ENCODE results near the gene RALGAPA2. TPM values are rescaled to one million over a fixed set of nuclear protein-coding genes. Genes with fewer than 3 reads are reported as not detected.
A peak's percentile ranks its signal among the peaks of the same experiment; 100 is the strongest.

The RALGAPA2 gene
- polyA plus RNA-seq, 1 donor from 2014 or later: 21.8 TPM

DNA sequence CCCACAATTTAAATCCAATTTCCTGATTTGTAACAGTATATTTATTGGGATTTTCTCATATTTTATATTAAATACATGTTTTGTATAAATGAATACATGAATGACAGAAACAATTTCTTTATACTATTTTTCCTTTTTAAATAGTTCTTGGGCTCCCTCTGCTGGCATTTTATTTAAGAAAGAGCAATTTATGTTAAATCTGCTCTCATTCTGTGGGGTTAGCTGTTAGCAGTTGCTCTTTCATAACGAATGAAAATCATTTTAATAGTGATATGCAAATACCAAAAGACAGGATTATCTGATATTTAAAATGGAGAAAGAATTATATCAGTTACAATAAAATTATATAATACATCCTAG is 118.3 kb downstream of the RALGAPA2 start:
- H3K9me3 ChIP-seq (ENCODE audit: low read length): no peaks in the 10 kb centered on the region
- no peaks in the 10 kb centered on the region for H3K9me2 ChIP-seq (ENCODE audit: insufficient read depth, low read length)
- H3K9ac ChIP-seq (ENCODE audit: low read length): no peak overlapping the region
- no peaks in the 10 kb centered on the region for H3K79me2 ChIP-seq (replicated peaks; ENCODE audit: insufficient read depth, low read length)
- no peaks in the 10 kb centered on the region for H4K20me1 ChIP-seq (ENCODE audit: insufficient read depth)
- H3K4me2 ChIP-seq (ENCODE audit: low read length): no peak overlapping the region
- no peak overlapping the region for H2AFZ ChIP-seq (ENCODE audit: low read depth, low read length)
- no peak overlapping the region for H3K4me3 ChIP-seq (ENCODE audit: low read length)
- H3K36me3 ChIP-seq (ENCODE audit: insufficient read depth, low read length): peaks cover 5% of the 10 kb centered on the region
- TF ChIP-seq, protein P1, sequence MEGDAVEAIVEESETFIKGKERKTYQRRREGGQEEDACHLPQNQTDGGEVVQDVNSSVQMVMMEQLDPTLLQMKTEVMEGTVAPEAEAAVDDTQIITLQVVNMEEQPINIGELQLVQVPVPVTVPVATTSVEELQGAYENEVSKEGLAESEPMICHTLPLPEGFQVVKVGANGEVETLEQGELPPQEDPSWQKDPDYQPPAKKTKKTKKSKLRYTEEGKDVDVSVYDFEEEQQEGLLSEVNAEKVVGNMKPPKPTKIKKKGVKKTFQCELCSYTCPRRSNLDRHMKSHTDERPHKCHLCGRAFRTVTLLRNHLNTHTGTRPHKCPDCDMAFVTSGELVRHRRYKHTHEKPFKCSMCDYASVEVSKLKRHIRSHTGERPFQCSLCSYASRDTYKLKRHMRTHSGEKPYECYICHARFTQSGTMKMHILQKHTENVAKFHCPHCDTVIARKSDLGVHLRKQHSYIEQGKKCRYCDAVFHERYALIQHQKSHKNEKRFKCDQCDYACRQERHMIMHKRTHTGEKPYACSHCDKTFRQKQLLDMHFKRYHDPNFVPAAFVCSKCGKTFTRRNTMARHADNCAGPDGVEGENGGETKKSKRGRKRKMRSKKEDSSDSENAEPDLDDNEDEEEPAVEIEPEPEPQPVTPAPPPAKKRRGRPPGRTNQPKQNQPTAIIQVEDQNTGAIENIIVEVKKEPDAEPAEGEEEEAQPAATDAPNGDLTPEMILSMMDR (IDR thresholded peaks at IDR 0.05; ENCODE audit: poor library complexity, severe bottlenecking): peak; percentile 55
- peak; percentile 59 for TF ChIP-seq RAD21 (conservative IDR thresholded peaks at IDR 0.05)
- TF ChIP-seq SMC3 (conservative IDR thresholded peaks at IDR 0.05; ENCODE audit: poor library complexity): peak; percentile 58
- TF ChIP-seq EZH2 (IDR thresholded peaks at IDR 0.05; ENCODE audit: borderline replicate concordance, insufficient read depth, low read length, poor library complexity, severe bottlenecking): no peak
- no peak for TF ChIP-seq EP300 (conservative IDR thresholded peaks at IDR 0.05; ENCODE audit: poor library complexity, severe bottlenecking)
- H3K27ac ChIP-seq (ENCODE audit: low read length): no peak overlapping the region
- no peaks in the 10 kb centered on the region for H3F3A ChIP-seq (ENCODE audit: insufficient read depth, low read length, poor library complexity, severe bottlenecking)
- H3K27me3 ChIP-seq (ENCODE audit: insufficient read depth, low read depth, low read length): no peaks in the 10 kb centered on the region

DNA sequence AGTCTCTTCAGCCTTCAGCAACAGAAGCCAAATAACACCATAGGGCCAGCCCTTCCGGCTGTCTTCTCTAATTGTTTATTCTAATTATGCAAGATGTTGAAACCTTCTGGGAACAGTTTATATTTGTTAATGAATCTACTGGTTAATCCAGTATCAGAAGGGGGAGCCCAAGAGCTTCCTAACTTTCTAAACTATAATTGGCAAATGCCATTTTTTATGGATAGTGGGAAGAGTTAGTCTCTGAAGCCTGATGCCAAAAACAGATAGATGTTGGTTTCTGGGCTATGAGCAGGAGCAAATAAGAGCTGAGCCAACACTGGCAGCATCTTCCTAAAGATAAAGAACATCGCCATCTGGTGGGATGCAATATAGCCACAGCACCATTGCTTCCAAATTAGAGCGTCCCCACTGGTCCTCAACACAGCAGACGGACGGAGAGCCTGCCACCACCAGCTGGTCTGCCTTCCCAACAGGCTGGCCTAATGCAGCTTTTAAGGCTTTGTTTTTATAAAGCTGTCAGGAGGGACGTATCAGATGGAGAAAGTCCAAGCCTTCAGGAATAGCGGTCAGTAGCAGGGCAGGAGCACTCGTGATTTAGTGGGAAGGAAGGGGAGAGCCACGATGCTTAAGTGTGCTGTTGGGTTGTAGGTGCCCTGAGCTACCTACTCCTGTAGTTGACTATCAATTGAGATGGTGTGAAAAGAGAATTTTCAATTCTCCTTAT is 118.8 kb downstream of the RALGAPA2 start:
- no peaks in the 10 kb centered on the region for H3K9me2 ChIP-seq (ENCODE audit: insufficient read depth, low read length)
- H3K9ac ChIP-seq (ENCODE audit: low read length): no peak overlapping the region
- H3K4me2 ChIP-seq (ENCODE audit: low read length): no peak overlapping the region
- no peaks in the 10 kb centered on the region for H3K27me3 ChIP-seq (ENCODE audit: insufficient read depth, low read depth, low read length)
- no peak overlapping the region for H2AFZ ChIP-seq (ENCODE audit: low read depth, low read length)
- H3K79me2 ChIP-seq (replicated peaks; ENCODE audit: insufficient read depth, low read length): no peaks in the 10 kb centered on the region
- no peaks in the 10 kb centered on the region for H3F3A ChIP-seq (ENCODE audit: insufficient read depth, low read length, poor library complexity, severe bottlenecking)
- TF ChIP-seq, protein P1 (IDR thresholded peaks at IDR 0.05; ENCODE audit: poor library complexity, severe bottlenecking): peak; percentile 44
- no peak for TF ChIP-seq SMC3 (conservative IDR thresholded peaks at IDR 0.05; ENCODE audit: poor library complexity)
- H3K4me3 ChIP-seq (ENCODE audit: low read length): no peak overlapping the region
- no peak overlapping the region for H3K27ac ChIP-seq (ENCODE audit: low read length)
- no peaks in the 10 kb centered on the region for H3K9me3 ChIP-seq (ENCODE audit: low read length)
- no peaks in the 10 kb centered on the region for H4K20me1 ChIP-seq (ENCODE audit: insufficient read depth)
- peaks cover 4% of the 10 kb centered on the region for H3K36me3 ChIP-seq (ENCODE audit: insufficient read depth, low read length)

DNA sequence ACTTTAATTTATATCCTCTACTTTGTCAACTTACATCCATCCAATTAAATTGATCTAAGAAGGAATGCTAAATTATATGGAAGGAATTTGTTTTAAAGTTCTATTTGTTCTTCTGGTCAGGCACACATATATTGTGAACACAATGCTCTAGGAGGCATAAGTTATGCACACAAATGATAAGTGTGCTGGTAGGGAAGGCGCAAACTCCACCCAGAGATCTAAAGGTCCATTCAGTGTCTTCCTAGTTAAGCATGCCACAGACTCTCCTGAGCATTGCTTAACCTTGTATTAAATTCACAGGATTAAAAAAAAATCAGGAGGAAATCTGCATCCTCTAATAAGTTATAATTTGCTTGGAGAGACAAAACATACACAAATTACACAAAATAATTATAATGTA is 127.3 kb downstream of the RALGAPA2 start:
- Histone ChIP-seq H3K9me3 (ENCODE audit: low read length) (no peaks in the 10 kb centered on the region), H3K4me2 (ENCODE audit: low read length) (no peak overlapping the region), H3K79me2 (replicated peaks; ENCODE audit: insufficient read depth, low read length) (no peaks in the 10 kb centered on the region), H3K9ac (ENCODE audit: low read length) (no peak overlapping the region), H3K9me2 (ENCODE audit: insufficient read depth, low read length) (no peaks in the 10 kb centered on the region), H3K27ac (ENCODE audit: low read length) (no peak overlapping the region), H4K20me1 (ENCODE audit: insufficient read depth) (no peaks in the 10 kb centered on the region), H3F3A (ENCODE audit: insufficient read depth, low read length, poor library complexity, severe bottlenecking) (no peaks in the 10 kb centered on the region), H3K36me3 (ENCODE audit: insufficient read depth, low read length) (peaks cover 7% of the 10 kb centered on the region), H2AFZ (ENCODE audit: low read depth, low read length) (no peak overlapping the region), H3K27me3 (ENCODE audit: insufficient read depth, low read depth, low read length) (no peaks in the 10 kb centered on the region), H3K4me3 (ENCODE audit: low read length) (no peak overlapping the region)
- TF ChIP-seq EZH2 (IDR thresholded peaks at IDR 0.05; ENCODE audit: borderline replicate concordance, insufficient read depth, low read length, poor library complexity, severe bottlenecking) (no peak), SMC3 (conservative IDR thresholded peaks at IDR 0.05; ENCODE audit: poor library complexity) (no peak), EP300 (conservative IDR thresholded peaks at IDR 0.05; ENCODE audit: poor library complexity, severe bottlenecking) (no peak)

Measured in neural cell (in vitro differentiated cells).